Sigmoid colon (tissue), 7 donors: Measurements from ENCODE around the gene ERMN. TPM values are rescaled to one million over a fixed set of nuclear protein-coding genes. Genes with fewer than 3 reads are reported as not detected.

Source experiments
- DNase-seq: peaks from one replicate; pipeline ENCODE4 v3.0.0-alpha.2; 2019
- H3K27ac ChIP-seq, 4 donors: fragments of 200-600 bp; sonication (generic); one replicate each; pipeline ENCODE4 v1.5.1; 2016 to 2019; ENCODE audit warnings: mild to moderate bottlenecking in 1 of 4
- H3K27me3 ChIP-seq, 3 donors: fragments of 200-600 bp; sonication (generic); one replicate each; pipeline ENCODE4 v1.5.1; 2019; ENCODE audit warnings: mild to moderate bottlenecking in 1 of 3
- H3K36me3 ChIP-seq, 4 donors: fragments of 200-600 bp; sonication (generic); one replicate each; pipeline ENCODE4 v1.5.1; 2016 to 2019
- H3K4me1 ChIP-seq, 4 donors: fragments of 200-600 bp; sonication (generic); one replicate each; pipeline ENCODE4 v1.5.1; 2017 to 2019
- H3K4me3 ChIP-seq, 4 donors: fragments of 200-600 bp; sonication (generic); one replicate each; pipeline ENCODE4 v1.5.1; 2017 to 2019; ENCODE audit warnings: mild to moderate bottlenecking in 2 of 4, moderate library complexity in 1 of 4
- H3K9me3 ChIP-seq, 4 donors: fragments of 200-600 bp in 3 of 4; sonication (generic) in 3 of 4; one replicate each; pipeline versions ENCODE4 v1.5.1 to v1.6.1; 2013 to 2019
- EP300 ChIP-seq, 4 donors: sonication (generic); formaldehyde crosslinking; IDR thresholded peaks; one replicate each; pipeline ENCODE4 v1.6.1; 2017; ENCODE audit warnings: antibody characterized with exemption in 4 of 4
- POLR2A ChIP-seq, 2 donors: fragments of 450-650 bp; IDR thresholded peaks; one replicate each; pipeline ENCODE4 v1.6.1; 2016; ENCODE audit warnings: antibody characterized with exemption in 2 of 2, mild to moderate bottlenecking in 2 of 2, moderate library complexity in 2 of 2
- POLR2AphosphoS5 ChIP-seq, 4 donors: sonication (generic); formaldehyde crosslinking; IDR thresholded peaks; one replicate each; pipeline ENCODE4 v1.6.1; 2017; ENCODE audit warnings: antibody characterized with exemption in 4 of 4
- WGBS, 2 donors: extraction: QIAGEN DNeasy Blood & Tissue Kit; methylation state at CpG; one replicate each; pipeline ENCODE4 v1.1.7; 2013; 5-methylcytosine and 5-hydroxymethylcytosine counted together
- intact Hi-C: fragments of 100-400 bp; cut with DNase I; formaldehyde crosslinking; loops from one replicate; pipeline ENCODE4 v1.15.1; 2023
- polyA plus RNA-seq, 3 donors: library from polyadenylated mRNA; stranded (reverse); fragments of 200-250 nt; gene quantifications; one replicate each; pipeline ENCODE4 v1.2.3, GENCODE V29; 2013
- total RNA-seq, 4 donors: library from RNA; depleted of rRNA; stranded (reverse); fragments of >200 nt; gene quantifications; one replicate each; pipeline ENCODE4 v1.1.0, GENCODE V29; 2016
- TF ChIP-seq, protein P1 (sequence below), 4 experiments: fragments of 450-650 bp in 3 of 4; fragments of 200-600 bp in 1 of 4; IDR thresholded peaks; one replicate each; pipeline ENCODE4 v1.5.1; 2016 to 2019; ENCODE audit warnings: antibody characterized with exemption in 4 of 4, mild to moderate bottlenecking in 3 of 4, moderate library complexity in 2 of 4
- donor health status: healthy with polysubstance abuse.
- donor health status: Bipolar disorder and iron deficiency.
- donor health status: healthy.

The ERMN gene
- total and polyA plus RNA-seq, 7 donors = 0.27 to 0.67 TPM; not detected in 5

DNA sequence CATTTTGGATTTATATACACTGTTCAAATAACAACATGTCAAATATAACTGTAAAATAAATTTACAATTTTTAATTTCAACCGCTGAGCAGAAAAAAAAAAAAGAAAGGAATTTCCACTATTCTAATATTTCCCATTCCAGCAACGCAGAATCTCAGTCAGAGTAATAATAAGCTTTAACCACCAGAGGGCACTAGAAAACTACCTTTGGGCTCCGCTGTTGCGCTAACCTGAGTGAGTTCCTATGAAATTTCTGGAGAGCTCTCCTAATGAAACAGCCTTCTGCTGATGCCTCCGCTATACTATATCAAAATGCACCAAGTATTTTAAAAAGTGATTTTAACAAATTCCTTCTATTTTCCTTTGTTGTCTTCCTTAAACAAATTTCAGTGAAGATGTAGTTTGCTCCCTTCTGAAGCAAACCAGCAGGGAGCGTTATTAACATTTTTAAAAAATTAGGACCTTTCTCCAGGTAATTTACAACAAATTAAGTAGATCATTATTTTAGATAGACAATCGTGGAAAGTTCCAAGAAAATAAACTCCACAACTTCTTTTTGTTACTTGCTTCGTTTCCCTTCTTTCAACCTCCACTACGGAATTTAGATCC is 23.0 kb downstream of the ERMN start:
- H3K27ac ChIP-seq = no peak overlapping the region
- H3K4me1 ChIP-seq = no peaks in the 10 kb centered on the region
- no peaks in the 10 kb centered on the region for H3K9me3 ChIP-seq
- no peaks in the 10 kb centered on the region for H3K36me3 ChIP-seq
- DNase-seq = no peak
- intact Hi-C loops = no loop called here
- peaks cover 0 to 4% (median 0%) of the 10 kb centered on the region in 3 donors for H3K27me3 ChIP-seq
- no peak for TF ChIP-seq EP300 (IDR thresholded peaks at IDR 0.05)
- TF ChIP-seq, protein P1, sequence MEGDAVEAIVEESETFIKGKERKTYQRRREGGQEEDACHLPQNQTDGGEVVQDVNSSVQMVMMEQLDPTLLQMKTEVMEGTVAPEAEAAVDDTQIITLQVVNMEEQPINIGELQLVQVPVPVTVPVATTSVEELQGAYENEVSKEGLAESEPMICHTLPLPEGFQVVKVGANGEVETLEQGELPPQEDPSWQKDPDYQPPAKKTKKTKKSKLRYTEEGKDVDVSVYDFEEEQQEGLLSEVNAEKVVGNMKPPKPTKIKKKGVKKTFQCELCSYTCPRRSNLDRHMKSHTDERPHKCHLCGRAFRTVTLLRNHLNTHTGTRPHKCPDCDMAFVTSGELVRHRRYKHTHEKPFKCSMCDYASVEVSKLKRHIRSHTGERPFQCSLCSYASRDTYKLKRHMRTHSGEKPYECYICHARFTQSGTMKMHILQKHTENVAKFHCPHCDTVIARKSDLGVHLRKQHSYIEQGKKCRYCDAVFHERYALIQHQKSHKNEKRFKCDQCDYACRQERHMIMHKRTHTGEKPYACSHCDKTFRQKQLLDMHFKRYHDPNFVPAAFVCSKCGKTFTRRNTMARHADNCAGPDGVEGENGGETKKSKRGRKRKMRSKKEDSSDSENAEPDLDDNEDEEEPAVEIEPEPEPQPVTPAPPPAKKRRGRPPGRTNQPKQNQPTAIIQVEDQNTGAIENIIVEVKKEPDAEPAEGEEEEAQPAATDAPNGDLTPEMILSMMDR (IDR thresholded peaks at IDR 0.05) = peak; percentile 12 to 72 (median 41)
- TF ChIP-seq POLR2AphosphoS5 (IDR thresholded peaks at IDR 0.05) = no peak
- TF ChIP-seq POLR2A (IDR thresholded peaks at IDR 0.05) = no peak
- WGBS, 2 donors = 33 to 36% methylated on average over 9 of the region's 9 CpGs
- no peak overlapping the region for H3K4me3 ChIP-seq

DNA sequence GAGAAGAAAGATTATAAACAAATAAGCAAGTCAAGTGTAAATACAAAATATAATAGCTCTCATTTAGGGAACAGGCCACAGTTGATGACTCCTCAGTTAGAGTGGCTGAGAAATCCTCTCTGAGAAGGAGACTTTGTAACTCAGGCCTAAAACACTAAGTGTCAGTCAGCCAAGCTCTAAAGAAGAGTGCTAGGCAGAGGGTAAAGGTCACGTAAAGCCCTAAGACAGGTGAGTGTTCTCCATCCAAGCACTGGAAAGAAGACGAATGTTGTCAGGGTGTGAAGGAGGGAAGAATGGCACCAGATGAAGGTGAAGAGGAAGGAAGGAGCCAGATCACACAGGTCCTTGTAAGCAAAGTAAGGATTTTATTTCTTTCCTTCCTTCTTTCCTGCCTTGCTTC is 24.3 kb downstream of the ERMN start:
- Histone ChIP-seq H3K27ac (no peak overlapping the region), H3K4me3 (no peak overlapping the region), H3K36me3 (no peaks in the 10 kb centered on the region), H3K4me1 (no peaks in the 10 kb centered on the region), H3K9me3 (no peaks in the 10 kb centered on the region), H3K27me3 (peaks cover 0 to 4% (median 0%) of the 10 kb centered on the region in 3 donors)
- TF ChIP-seq EP300 (IDR thresholded peaks at IDR 0.05) = no peak
- no peak for TF ChIP-seq POLR2A (IDR thresholded peaks at IDR 0.05)
- no peak for TF ChIP-seq POLR2AphosphoS5 (IDR thresholded peaks at IDR 0.05)
- TF ChIP-seq, protein P1 (IDR thresholded peaks at IDR 0.05) = no peak
- DNase-seq = no peak
- intact Hi-C loops = no loop called here
- 69 to 86% methylated on average over 2 of the region's 2 CpGs for WGBS, 2 donors

DNA sequence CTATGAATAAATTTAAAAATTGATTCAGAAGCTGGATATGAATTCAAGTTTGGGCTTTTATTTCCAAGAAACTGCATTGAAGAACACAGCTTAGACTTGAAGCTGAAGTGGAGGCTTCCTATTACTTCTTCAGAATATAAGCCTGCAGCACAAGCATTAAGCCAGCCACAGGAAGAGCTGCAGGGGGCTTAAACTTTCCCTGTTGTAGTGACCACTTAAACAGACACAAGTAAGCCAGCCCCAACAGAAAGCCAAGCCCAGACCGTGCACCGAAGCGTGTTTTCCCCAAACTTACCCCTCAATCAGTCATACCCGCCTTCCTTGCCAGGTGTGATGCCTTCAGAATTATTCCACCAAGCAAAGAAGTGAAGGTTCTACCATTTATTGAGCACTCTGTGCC is 28.7 kb downstream of the ERMN start:
- H3K27ac ChIP-seq = no peak overlapping the region
- 87 to 92% methylated on average over 4 of the region's 4 CpGs for WGBS, 2 donors
- H3K27me3 ChIP-seq = no peaks in the 10 kb centered on the region
- H3K36me3 ChIP-seq = no peaks in the 10 kb centered on the region
- intact Hi-C loops = no loop called here
- no peak overlapping the region for H3K4me3 ChIP-seq
- no peak for TF ChIP-seq POLR2A (IDR thresholded peaks at IDR 0.05)
- TF ChIP-seq POLR2AphosphoS5 (IDR thresholded peaks at IDR 0.05) = no peak
- no peak for TF ChIP-seq EP300 (IDR thresholded peaks at IDR 0.05)
- TF ChIP-seq, protein P1 (IDR thresholded peaks at IDR 0.05) = no peak
- no peaks in the 10 kb centered on the region for H3K9me3 ChIP-seq
- H3K4me1 ChIP-seq = no peaks in the 10 kb centered on the region
- DNase-seq = no peak

DNA sequence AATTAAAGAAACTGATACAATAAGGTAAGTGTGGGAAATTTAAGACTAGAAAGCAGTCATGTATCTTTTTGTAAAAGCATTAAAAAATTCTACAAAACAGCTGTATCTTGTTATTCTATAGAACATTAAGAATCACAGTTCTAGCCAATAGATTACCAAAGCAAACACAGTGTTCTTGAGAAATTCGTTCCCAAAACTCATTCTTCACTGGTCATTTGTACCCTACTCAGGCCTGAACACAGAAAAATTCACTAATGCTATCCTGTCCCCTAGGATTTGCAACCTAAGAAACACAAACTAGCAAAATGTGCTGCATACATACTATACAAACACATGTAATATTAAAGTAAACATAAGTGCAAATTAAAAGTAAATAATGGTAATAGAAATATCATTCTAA is 29.1 kb downstream of the ERMN start:
- TF ChIP-seq POLR2A (IDR thresholded peaks at IDR 0.05) = no peak
- no peak for TF ChIP-seq EP300 (IDR thresholded peaks at IDR 0.05)
- TF ChIP-seq, protein P1 (IDR thresholded peaks at IDR 0.05) = no peak
- no peaks in the 10 kb centered on the region for H3K9me3 ChIP-seq
- no peaks in the 10 kb centered on the region for H3K27me3 ChIP-seq
- H3K4me3 ChIP-seq = no peak overlapping the region
- H3K27ac ChIP-seq = no peak overlapping the region
- WGBS, 2 donors = 63 to 71% methylated on average over 1 of the region's 1 CpG
- intact Hi-C loops = no loop called here
- H3K36me3 ChIP-seq = no peaks in the 10 kb centered on the region
- DNase-seq = no peak
- H3K4me1 ChIP-seq = no peaks in the 10 kb centered on the region

DNA sequence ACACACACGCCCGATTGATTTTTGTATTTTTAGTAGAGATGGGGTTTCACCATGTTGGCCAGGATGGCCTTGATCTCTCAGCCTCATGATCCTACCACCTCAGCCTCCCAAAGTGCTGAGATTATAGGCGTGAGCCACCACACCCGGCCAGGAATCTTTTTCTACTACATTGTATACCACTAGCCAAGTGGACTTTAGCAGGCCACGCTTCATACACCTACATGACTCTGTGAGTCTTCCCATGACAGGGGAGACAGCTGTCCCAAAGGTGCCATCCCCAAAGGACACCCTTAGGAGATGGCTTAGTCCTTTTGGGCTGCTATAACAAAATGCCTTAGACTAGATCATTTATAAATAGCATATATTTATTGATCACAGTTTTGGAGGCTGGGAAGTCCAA is 32.8 kb downstream of the ERMN start:
- intact Hi-C loops = no loop called here
- H3K9me3 ChIP-seq = no peaks in the 10 kb centered on the region

More for the DNA sequence above, 32.8 kb downstream of the ERMN start:
- 83 to 89% methylated on average over 5 of the region's 5 CpGs for WGBS, 2 donors
- Histone ChIP-seq H3K27ac (no peak overlapping the region), H3K36me3 (no peaks in the 10 kb centered on the region), H3K4me1 (no peaks in the 10 kb centered on the region), H3K27me3 (no peaks in the 10 kb centered on the region), H3K4me3 (no peak overlapping the region)
- no peak for DNase-seq
- no peak for TF ChIP-seq EP300 (IDR thresholded peaks at IDR 0.05)
- TF ChIP-seq POLR2AphosphoS5 (IDR thresholded peaks at IDR 0.05) = no peak
